HFFc6 (cell line): ENCODE results near the gene ZNF577. TPM values are rescaled to one million over a fixed set of nuclear protein-coding genes. Genes with fewer than 3 reads are reported as not detected.

Experiments
- DNase-seq: peaks from one replicate; pipeline ENCODE4 v3.0.0-alpha.2; 2018
- H3K27ac Mint-ChIP-seq: 2 replicates; pipeline ENCODE4 v1.8.0; 2020; ENCODE audit warnings: mild to moderate bottlenecking, mixed read lengths
- H3K27me3 Mint-ChIP-seq: 2 replicates; pipeline ENCODE4 v1.8.0; 2021; ENCODE audit warnings: mild to moderate bottlenecking, moderate library complexity, mixed read lengths; ENCODE audit not compliant: insufficient read depth
- H3K36me3 Mint-ChIP-seq: 2 replicates; pipeline ENCODE4 v1.8.0; 2021; ENCODE audit warnings: low read depth, mixed read lengths
- H3K4me1 Mint-ChIP-seq: 2 replicates; pipeline ENCODE4 v1.8.0; 2020; ENCODE audit warnings: low read depth, mixed read lengths
- H3K4me3 Mint-ChIP-seq: 2 replicates; pipeline ENCODE4 v1.8.0; 2020; ENCODE audit warnings: mild to moderate bottlenecking, moderate library complexity, mixed read lengths
- H3K9me3 Mint-ChIP-seq: 2 replicates; pipeline ENCODE4 v1.8.0; 2020; ENCODE audit warnings: mild to moderate bottlenecking, mixed read lengths
- CTCF ChIP-seq: fragments of 200-600 bp; sonication (generic); IDR thresholded peaks from 2 replicates; pipeline ENCODE4 v1.5.0; 2021; ENCODE audit warnings: antibody characterized with exemption, mild to moderate bottlenecking
- total RNA-seq, 6 experiments: library from RNA; stranded (reverse); fragmentation: NEBNext Ultra II Directional; extraction: Animal tissue kit (Norgen Biotek cat#: 25700); gene quantifications; 2 replicates in 1 of 6; 3 replicates in 5 of 6; pipeline ENCODE4 v1.2.3, GENCODE V29; 2021

ZNF577 gene
- total RNA-seq, 6 experiments from 2014 or later: 1.7 to 2.0 (median 1.8) TPM

GRCh38 chr19:51889934-51890333 lies 2.2 kb upstream of the ZNF577 start:
- peaks cover 94% of the 10 kb centered on the region for H3K9me3 Mint-ChIP-seq
- TF ChIP-seq CTCF: no peak
- H3K27me3 Mint-ChIP-seq: no peaks in the 10 kb centered on the region; the same call in 1 of the 2 replicates
- H3K36me3 Mint-ChIP-seq: peaks cover 95% of the 10 kb centered on the region
- no peaks in the 10 kb centered on the region for H3K4me1 Mint-ChIP-seq
- no peak for DNase-seq
- no peak overlapping the region for H3K4me3 Mint-ChIP-seq
- H3K27ac Mint-ChIP-seq: no peak overlapping the region

- Mint-ChIP-seq H3K9me3 (peaks cover 79% of the 10 kb centered on the region), H3K4me1 (no peaks in the 10 kb centered on the region), H3K27me3 (no peaks in the 10 kb centered on the region; the same call in 1 of the 2 replicates), H3K36me3 (peaks cover 87% of the 10 kb centered on the region), H3K4me3 (no peak overlapping the region), H3K27ac (no peak overlapping the region)
- no peak for DNase-seq
- TF ChIP-seq CTCF: no peak
Measured at GRCh38 chr19:51884713-51885112, 3.0 kb downstream of the ZNF577 start.

GRCh38 chr19:51882518-51882917 lies 5.2 kb downstream of the ZNF577 start:
- Mint-ChIP-seq H3K36me3 (peaks cover 82% of the 10 kb centered on the region), H3K9me3 (peaks cover 68% of the 10 kb centered on the region), H3K27ac (no peak overlapping the region), H3K27me3 (no peaks in the 10 kb centered on the region; the same call in 1 of the 2 replicates), H3K4me3 (no peak overlapping the region), H3K4me1 (no peaks in the 10 kb centered on the region)
- no peak for DNase-seq
- TF ChIP-seq CTCF: no peak

- Mint-ChIP-seq H3K27me3 (no peaks in the 10 kb centered on the region; the same call in 1 of the 2 replicates), H3K4me3 (no peak overlapping the region), H3K27ac (no peak overlapping the region), H3K9me3 (peaks cover 97% of the 10 kb centered on the region), H3K4me1 (no peaks in the 10 kb centered on the region), H3K36me3 (peaks cover 99% of the 10 kb centered on the region)
- no peak for TF ChIP-seq CTCF
- no peak for DNase-seq
Measured at GRCh38 chr19:51873097-51873496, 14.7 kb downstream of the ZNF577 start.

- peaks cover 93% of the 10 kb centered on the region for H3K9me3 Mint-ChIP-seq
- no peak for TF ChIP-seq CTCF
- no peak overlapping the region for H3K4me3 Mint-ChIP-seq
- DNase-seq: no peak
- H3K27ac Mint-ChIP-seq: no peak overlapping the region
- H3K36me3 Mint-ChIP-seq: peaks cover 52% of the 10 kb centered on the region
- no peaks in the 10 kb centered on the region for H3K27me3 Mint-ChIP-seq
- no peaks in the 10 kb centered on the region for H3K4me1 Mint-ChIP-seq
Measured at GRCh38 chr19:51861870-51862622, 25.7 kb downstream of the ZNF577 start.
